NCI-H128 (cell line): ENCODE results near the gene METTL16.

Experiments
- DNase-seq: peaks from one replicate; lab custom pipeline; 2025; ENCODE audit not compliant: unreplicated experiment; lab: John Stamatoyannopoulos, UW

METTL16 gene

GRCh38 chr17:2385240-2386210 is 126.2 kb downstream of the METTL16 start:
- DNase-seq = no peak

- no peak for DNase-seq
Measured at GRCh38 chr17:2384439-2385127, 127.1 kb downstream of the METTL16 start.

- no peak for DNase-seq
Measured at GRCh38 chr17:2383628-2384167, 128.0 kb downstream of the METTL16 start.

GRCh38 chr17:2380950-2381649 is 130.6 kb downstream of the METTL16 start:
- no peak for DNase-seq

- no peak for DNase-seq
Measured at GRCh38 chr17:2380226-2380922, 131.3 kb downstream of the METTL16 start.

GRCh38 chr17:2379489-2380225 is 132.0 kb downstream of the METTL16 start:
- no peak for DNase-seq

- no peak for DNase-seq
Measured at GRCh38 chr17:2378905-2379304, 132.8 kb downstream of the METTL16 start.

GRCh38 chr17:2377659-2378058 is 134.0 kb downstream of the METTL16 start:
- no peak for DNase-seq

GRCh38 chr17:2376107-2376506 is 135.6 kb downstream of the METTL16 start:
- no peak for DNase-seq

- no peak for DNase-seq
Measured at GRCh38 chr17:2375406-2375805, 136.3 kb downstream of the METTL16 start.

- no peak for DNase-seq
Measured at GRCh38 chr17:2374549-2375285, 137.0 kb downstream of the METTL16 start.

- no peak for DNase-seq
Measured at GRCh38 chr17:2373179-2373578, 138.5 kb downstream of the METTL16 start.

GRCh38 chr17:2372681-2373080 is 139.0 kb downstream of the METTL16 start:
- DNase-seq = no peak

GRCh38 chr17:2372180-2372579 is 139.5 kb downstream of the METTL16 start:
- DNase-seq = no peak

GRCh38 chr17:2371183-2372130 is 140.2 kb downstream of the METTL16 start:
- no peak for DNase-seq

GRCh38 chr17:2370211-2370589 is 141.5 kb downstream of the METTL16 start:
- DNase-seq = no peak

GRCh38 chr17:2369551-2370210 is 142.0 kb downstream of the METTL16 start:
- no peak for DNase-seq

GRCh38 chr17:2369039-2369438 is 142.6 kb downstream of the METTL16 start:
- no peak for DNase-seq
